ENCODE data around the gene RPS6KC1.

DNA sequence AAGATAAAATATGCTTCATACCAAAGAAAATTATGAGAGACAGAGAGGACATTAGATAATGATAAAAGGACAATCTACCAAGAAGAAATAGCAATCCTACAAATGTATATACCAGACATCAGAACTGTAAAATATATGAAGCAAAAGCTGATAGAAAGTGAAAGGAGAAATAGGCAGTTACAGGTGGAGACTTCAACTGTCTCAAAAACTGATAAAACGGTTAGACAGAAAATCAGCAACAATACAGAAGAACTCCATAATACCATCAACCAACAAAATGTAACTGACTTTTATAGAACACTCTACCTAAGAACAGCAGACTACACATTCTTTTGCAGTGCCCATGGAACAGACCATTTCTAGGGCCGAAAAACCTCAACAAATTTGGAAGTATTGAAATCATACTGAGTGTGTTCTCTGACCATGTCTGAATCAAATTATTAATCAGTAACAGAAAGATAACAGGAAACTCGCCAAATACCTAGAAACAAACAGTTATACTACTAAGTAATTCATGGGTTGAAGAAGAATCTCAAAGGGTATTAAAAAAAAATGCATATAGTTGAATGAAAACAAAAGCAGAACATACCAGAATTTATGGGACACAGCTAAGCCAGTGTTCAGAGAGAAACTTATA lies 132.1 kb downstream of the RPS6KC1 start:
- TF ChIP-seq FOXM1 (IDR thresholded peaks at IDR 0.05; ENCODE audit: borderline replicate concordance) (no peak), CTBP1 (IDR thresholded peaks at IDR 0.05; ENCODE audit: borderline replicate concordance) (no peak), BHLHE40 (IDR thresholded peaks at IDR 0.05; ENCODE audit: borderline replicate concordance) (no peak), LEF1 (IDR thresholded peaks at IDR 0.05; ENCODE audit: borderline replicate concordance) (no peak), SUZ12 (IDR thresholded peaks at IDR 0.05) (no peak)

All from HEK293T (cell line).